Panc1 (cell line): ENCODE data around the gene RPE. TPM values are rescaled to one million over a fixed set of nuclear protein-coding genes. Genes with fewer than 3 reads are reported as not detected.

Experiments
- ATAC-seq: fragments of 200-7000 bp; cut with Tn5 transposase; 2 replicates; pipeline ENCODE4 v1.9.1; 2020; ENCODE audit warnings: mild to moderate bottlenecking, moderate library complexity
- BruUV-seq: library from RNA; stranded (reverse); fragments of 400-500 nt; replicated peaks from 2 replicates; lab custom pipeline; 2021; lab: Mats Ljungman, UMichigan
- CTCF ChIA-PET: fragments of 300-600 bp; sonication (Branson Sonifier 250); formaldehyde crosslinking; loops from one replicate; lab custom pipeline; 2022; ENCODE audit warnings: antibody characterized with exemption; lab: Charles Lee
- POLR2A ChIA-PET: fragments of 300-600 bp; sonication (Branson Sonifier 250); formaldehyde crosslinking; loops from one replicate; lab custom pipeline; 2022; ENCODE audit warnings: antibody characterized with exemption; lab: Charles Lee
- DNase-seq: peaks from one replicate; pipeline ENCODE4 v3.0.0-alpha.2; 2010; ENCODE audit warnings: low read depth, low spot score
- H3K27ac ChIP-seq: 2 replicates; pipeline ENCODE4 v1.5.1; 2011; ENCODE audit warnings: mild to moderate bottlenecking, low read length, inconsistent platforms
- H3K27me3 ChIP-seq: fragments of 200-500 bp; sonication (Bioruptor generic); 2 replicates; pipeline ENCODE4 v1.6.0; 2014; ENCODE audit warnings: low read length, inconsistent platforms; ENCODE audit not compliant: control insufficient read depth, insufficient read depth
- H3K36me3 ChIP-seq: fragments of 200-500 bp; sonication (Bioruptor generic); 2 replicates; pipeline ENCODE4 v1.5.1; 2014; ENCODE audit warnings: inconsistent platforms, mild to moderate bottlenecking, low read length, moderate library complexity; ENCODE audit not compliant: control insufficient read depth, insufficient read depth
- H3K4me1 ChIP-seq: 2 replicates; pipeline ENCODE4 v1.5.1; 2011; ENCODE audit warnings: inconsistent platforms, mild to moderate bottlenecking, low read length, moderate library complexity; ENCODE audit not compliant: control insufficient read depth, insufficient read depth
- H3K4me3 ChIP-seq, 2 experiments: 2 replicates each; pipeline ENCODE4 v1.5.1; 2011 to 2012; ENCODE audit warnings: low read depth in 2 of 2, low read length in 2 of 2, mild to moderate bottlenecking in 2 of 2, inconsistent platforms in 1 of 2, moderate library complexity in 1 of 2
- H3K9me3 ChIP-seq: fragments of 200-500 bp; sonication (Bioruptor generic); 2 replicates; pipeline ENCODE4 v1.5.1; 2014; ENCODE audit warnings: low read depth, mild to moderate bottlenecking, inconsistent platforms, low read length, moderate library complexity; ENCODE audit not compliant: control insufficient read depth, insufficient read depth
- POLR2AphosphoS5 ChIP-seq: IDR thresholded peaks from 2 replicates; pipeline ENCODE4 v1.6.1; 2012; ENCODE audit warnings: mild to moderate bottlenecking, low read depth, low read length, moderate library complexity
- REST ChIP-seq, 2 experiments: IDR thresholded peaks; 2 replicates each; pipeline ENCODE4 v1.6.1; 2011 to 2012; ENCODE audit warnings: low read depth in 2 of 2, control low read depth in 1 of 2, low read length in 1 of 2, mild to moderate bottlenecking in 1 of 2, moderate library complexity in 1 of 2; ENCODE audit not compliant: insufficient read depth in 1 of 2
- SIN3A ChIP-seq: IDR thresholded peaks from 2 replicates; pipeline ENCODE4 v1.6.1; 2012; ENCODE audit warnings: low read depth, mild to moderate bottlenecking, low read length, moderate library complexity, borderline replicate concordance; ENCODE audit not compliant: insufficient read depth
- TCF7L2 ChIP-seq: IDR thresholded peaks from 2 replicates; pipeline ENCODE4 v1.6.1; 2011; ENCODE audit warnings: mild to moderate bottlenecking, low read depth, low read length, inconsistent platforms
- in situ Hi-C: cut with HindIII; loops from 2 replicates; pipeline ENCODE4 v1.10.0; 2016; ENCODE audit warnings: low sequenced_read_pairs, low pct_unique_long_range_greater_than_20kb
- intact Hi-C: fragments of 100-400 bp; cut with micrococcal nuclease; formaldehyde crosslinking; loops from one replicate; pipeline ENCODE4 v1.10.0; 2022; ENCODE audit not compliant: unreplicated experiment
- total RNA-seq: library from RNA; stranded (reverse); gene quantifications from one replicate; pipeline ENCODE4 v1.2.1, GENCODE V29; 2021; ENCODE audit not compliant: unreplicated experiment
- TF ChIP-seq, protein P1 (sequence below): fragments of 450-650 bp; IDR thresholded peaks from 2 replicates; pipeline ENCODE4 v1.5.1; 2017; ENCODE audit warnings: mild to moderate bottlenecking

RPE gene
- total RNA-seq, 1 experiment from 2014 or later = 100 TPM

DNA sequence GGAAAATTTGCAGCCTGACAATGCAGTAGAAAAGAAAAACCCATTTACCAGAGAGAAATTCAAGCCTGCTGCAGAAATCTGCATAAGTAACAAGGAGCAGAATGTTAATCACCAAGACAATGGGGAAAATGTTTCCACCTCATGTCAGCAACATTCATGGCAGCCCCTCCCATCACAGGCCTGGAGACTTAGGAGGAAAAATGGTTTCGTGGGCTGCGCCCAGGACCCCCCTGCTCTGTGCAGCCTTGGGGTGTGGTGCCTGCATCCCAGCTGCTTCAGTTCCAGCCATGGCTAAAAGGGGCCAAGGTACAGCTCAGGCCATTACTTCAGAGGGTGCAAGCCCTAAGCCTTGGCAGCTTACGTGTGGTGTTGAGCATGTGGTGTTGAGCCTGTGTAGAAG is 53.4 kb downstream of the RPE start:
- CTCF ChIA-PET = no interaction called here
- in situ Hi-C loops = no loop called here

GRCh38 chr2:210063306-210063705 is 60.9 kb downstream of the RPE start:
- Histone ChIP-seq H3K27ac (no peak overlapping the region), H3K4me1 (no peaks in the 10 kb centered on the region), H3K36me3 (no peaks in the 10 kb centered on the region), H3K4me3 (no peak overlapping the region), H3K27me3 (no peaks in the 10 kb centered on the region), H3K9me3 (no peaks in the 10 kb centered on the region)
- POLR2A ChIA-PET = no interaction called here
- CTCF ChIA-PET = no interaction called here
- in situ Hi-C loops (no loop called here), intact Hi-C loops (no loop called here)
- BruUV-seq = no TSS peak
- no peak for ATAC-seq
- no peak for DNase-seq
- no peak for TF ChIP-seq POLR2AphosphoS5
- no peak for TF ChIP-seq REST (IDR thresholded peaks at IDR 0.05; ENCODE audit: insufficient read depth in 1 of 2, low read depth in 2 of 2, low read length in 1 of 2)
- TF ChIP-seq TCF7L2 = no peak
- no peak for TF ChIP-seq SIN3A
- TF ChIP-seq, protein P1, sequence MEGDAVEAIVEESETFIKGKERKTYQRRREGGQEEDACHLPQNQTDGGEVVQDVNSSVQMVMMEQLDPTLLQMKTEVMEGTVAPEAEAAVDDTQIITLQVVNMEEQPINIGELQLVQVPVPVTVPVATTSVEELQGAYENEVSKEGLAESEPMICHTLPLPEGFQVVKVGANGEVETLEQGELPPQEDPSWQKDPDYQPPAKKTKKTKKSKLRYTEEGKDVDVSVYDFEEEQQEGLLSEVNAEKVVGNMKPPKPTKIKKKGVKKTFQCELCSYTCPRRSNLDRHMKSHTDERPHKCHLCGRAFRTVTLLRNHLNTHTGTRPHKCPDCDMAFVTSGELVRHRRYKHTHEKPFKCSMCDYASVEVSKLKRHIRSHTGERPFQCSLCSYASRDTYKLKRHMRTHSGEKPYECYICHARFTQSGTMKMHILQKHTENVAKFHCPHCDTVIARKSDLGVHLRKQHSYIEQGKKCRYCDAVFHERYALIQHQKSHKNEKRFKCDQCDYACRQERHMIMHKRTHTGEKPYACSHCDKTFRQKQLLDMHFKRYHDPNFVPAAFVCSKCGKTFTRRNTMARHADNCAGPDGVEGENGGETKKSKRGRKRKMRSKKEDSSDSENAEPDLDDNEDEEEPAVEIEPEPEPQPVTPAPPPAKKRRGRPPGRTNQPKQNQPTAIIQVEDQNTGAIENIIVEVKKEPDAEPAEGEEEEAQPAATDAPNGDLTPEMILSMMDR = no peak

More for the DNA sequence above, 53.4 kb downstream of the RPE start:
- no TSS peak for BruUV-seq
- Histone ChIP-seq H3K36me3 (no peaks in the 10 kb centered on the region), H3K4me3 (no peak overlapping the region), H3K27ac (no peak overlapping the region), H3K9me3 (no peaks in the 10 kb centered on the region), H3K4me1 (no peaks in the 10 kb centered on the region), H3K27me3 (no peaks in the 10 kb centered on the region)
- intact Hi-C loops = no loop called here
- POLR2A ChIA-PET = no interaction called here
- no peak for DNase-seq
- no peak for ATAC-seq
- TF ChIP-seq TCF7L2 (no peak), POLR2AphosphoS5 (no peak), SIN3A (no peak), REST (IDR thresholded peaks at IDR 0.05; ENCODE audit: insufficient read depth in 1 of 2, low read depth in 2 of 2, low read length in 1 of 2) (no peak)
- TF ChIP-seq, protein P1 = no peak

Other genes with a start within 250 kb of the RPE start
- gene UNC80, start 230.8 kb upstream of the RPE start, total RNA-seq = 0.08 TPM
- 10.5 TPM for gene KANSL1L, start 168.8 kb downstream of the RPE start, total RNA-seq
- not detected for gene ACADL, start 222.8 kb downstream of the RPE start, total RNA-seq